HCT116 (cell line): ENCODE measurements around the gene TBC1D1. TPM values are rescaled to one million over a fixed set of nuclear protein-coding genes. Genes with fewer than 3 reads are reported as not detected.

Experiments used
- ATAC-seq: fragments of 200-7000 bp; cut with Tn5 transposase; 2 replicates; pipeline ENCODE4 v1.9.1; 2020; ENCODE audit warnings: mild to moderate bottlenecking, moderate library complexity
- BruUV-seq: library from RNA; stranded (reverse); fragments of 400-500 nt; replicated peaks from 2 replicates; lab custom pipeline; 2021; lab: Mats Ljungman, UMichigan
- CTCF ChIA-PET: fragments of 300-600 bp; sonication (Branson Sonifier 250); formaldehyde crosslinking; loops from one replicate; lab custom pipeline; 2021; ENCODE audit warnings: antibody characterized with exemption; lab: Charles Lee
- POLR2A ChIA-PET: fragments of 300-600, 350-600 bp; sonication (Branson Sonifier 250); formaldehyde crosslinking; loops from one replicate; lab custom pipeline; 2021; ENCODE audit warnings: antibody characterized with exemption; lab: Charles Lee
- RAD21 ChIA-PET, 2 experiments: fragments of 300-600 bp; sonication (Branson Sonifier 250); formaldehyde crosslinking; loops; one replicate each; lab custom pipeline; 2023; ENCODE audit warnings: low total read pairs in 2 of 2; ENCODE audit not compliant: uncharacterized antibody in 2 of 2, unreplicated experiment in 2 of 2, low non-redundant PET in 1 of 2; lab: Charles Lee
- DNase-seq: peaks from one replicate; pipeline ENCODE4 v3.0.0-alpha.2; 2010; ENCODE audit warnings: low read depth, low spot score
- H2AFZ ChIP-seq: fragments of 200-600 bp; shearing (Covaris generic), sonication (generic); 2 replicates; pipeline ENCODE4 v1.6.1; 2017; ENCODE audit warnings: low read depth, mixed run types, mixed read lengths, antibody characterized with exemption, low read length; ENCODE audit not compliant: poor library complexity, severe bottlenecking
- H3K27ac ChIP-seq: 2 replicates; pipeline ENCODE4 v1.5.1; 2012; ENCODE audit warnings: low read depth, low read length
- H3K27me3 ChIP-seq: fragments of 200-600 bp; sonication (generic); 2 replicates; pipeline ENCODE4 v1.6.1; 2016; ENCODE audit warnings: mixed run types, low read length, mixed read lengths; ENCODE audit not compliant: insufficient read depth
- H3K36me3 ChIP-seq, 2 experiments: fragments of 200-500 bp in 1 of 2; fragments of 200-600 bp in 1 of 2; sonication (Bioruptor generic) in 1 of 2; sonication (generic) in 1 of 2; 2 replicates each; pipeline versions ENCODE4 v1.5.1 to v1.6.1; 2014 to 2016; ENCODE audit warnings: low read length in 2 of 2, inconsistent platforms in 1 of 2, mixed read lengths in 1 of 2, mixed run types in 1 of 2; ENCODE audit not compliant: insufficient read depth in 2 of 2, control insufficient read depth in 1 of 2
- H3K4me1 ChIP-seq, 2 experiments: fragments of 200-600 bp in 1 of 2; sonication (generic) in 1 of 2; 2 replicates each; pipeline versions ENCODE4 v1.5.1 to v1.6.1; 2012 to 2017; ENCODE audit warnings: low read length in 2 of 2, inconsistent platforms in 1 of 2, mild to moderate bottlenecking in 1 of 2, mixed read lengths in 1 of 2, mixed run types in 1 of 2, moderate library complexity in 1 of 2; ENCODE audit not compliant: insufficient read depth in 2 of 2, control insufficient read depth in 1 of 2
- H3K4me2 ChIP-seq: fragments of 200-600 bp; sonication (generic); 2 replicates; pipeline ENCODE4 v1.6.1; 2017; ENCODE audit warnings: mixed run types, low read length, mixed read lengths
- H3K4me3 ChIP-seq, 2 experiments: fragments of 200-600 bp in 1 of 2; sonication (generic) in 1 of 2; replicated peaks in 1 of 2; 2 replicates each; pipeline ENCODE4 v1.5.1; 2011 to 2016; ENCODE audit warnings: low read length in 2 of 2, control low read depth in 1 of 2, low read depth in 1 of 2, mild to moderate bottlenecking in 1 of 2, mixed read lengths in 1 of 2, mixed run types in 1 of 2
- H3K79me2 ChIP-seq: fragments of 200-600 bp; sonication (generic); 2 replicates; pipeline ENCODE4 v1.6.1; 2017; ENCODE audit warnings: mild to moderate bottlenecking, mixed run types, low read length, moderate library complexity, mixed read lengths; ENCODE audit not compliant: insufficient read depth
- H3K9ac ChIP-seq: fragments of 200-600 bp; sonication (generic); 2 replicates; pipeline ENCODE4 v1.6.1; 2016; ENCODE audit warnings: low read length, mixed read lengths
- H3K9me2 ChIP-seq: fragments of 200-600 bp; sonication (generic), shearing (Covaris generic); 2 replicates; pipeline ENCODE4 v1.6.1; 2017; ENCODE audit warnings: mixed run types, mild to moderate bottlenecking, moderate library complexity; ENCODE audit not compliant: insufficient read depth
- H3K9me3 ChIP-seq, 2 experiments: fragments of 200-500 bp in 1 of 2; fragments of 200-600 bp in 1 of 2; sonication (Bioruptor generic) in 1 of 2; sonication (generic) in 1 of 2; 2 replicates each; pipeline ENCODE4 v1.6.1; 2014 to 2017; ENCODE audit warnings: low read length in 2 of 2, mixed read lengths in 2 of 2, inconsistent platforms in 1 of 2, low read depth in 1 of 2, mild to moderate bottlenecking in 1 of 2, mixed run types in 1 of 2, moderate library complexity in 1 of 2; ENCODE audit not compliant: control insufficient read depth in 1 of 2, insufficient read depth in 1 of 2
- H4K20me1 ChIP-seq: fragments of 200-600 bp; sonication (generic), shearing (Covaris generic); 2 replicates; pipeline ENCODE4 v1.6.1; 2017; ENCODE audit warnings: mixed run types, mild to moderate bottlenecking, moderate library complexity; ENCODE audit not compliant: insufficient read depth
- CEBPB ChIP-seq: IDR thresholded peaks from 2 replicates; pipeline ENCODE4 v1.6.1; 2012; ENCODE audit warnings: low read depth
- ELF1 ChIP-seq: IDR thresholded peaks from 2 replicates; pipeline ENCODE4 v1.6.1; 2012; ENCODE audit warnings: low read depth, borderline replicate concordance
- EZH2 ChIP-seq: fragments of 200-600 bp; sonication (generic); IDR thresholded peaks from 2 replicates; pipeline ENCODE4 v1.6.1; 2017; ENCODE audit warnings: antibody characterized with exemption, mixed run types
- POLR2AphosphoS5 ChIP-seq: IDR thresholded peaks from 2 replicates; pipeline ENCODE4 v1.6.1; 2011; ENCODE audit warnings: mild to moderate bottlenecking, low read depth, low read length, moderate library complexity
- SIN3A ChIP-seq: IDR thresholded peaks from 2 replicates; pipeline ENCODE4 v1.6.1; 2012; ENCODE audit warnings: low read depth
- SP1 ChIP-seq: IDR thresholded peaks from 2 replicates; pipeline ENCODE4 v1.6.1; 2012; ENCODE audit warnings: low read depth
- SRF ChIP-seq: IDR thresholded peaks from 2 replicates; pipeline ENCODE4 v1.6.1; 2012; ENCODE audit warnings: low read depth
- TCF7L2 ChIP-seq: IDR thresholded peaks from 2 replicates; pipeline ENCODE4 v1.7.0; 2011; ENCODE audit warnings: borderline replicate concordance, inconsistent platforms; ENCODE audit not compliant: insufficient read depth, insufficient read length; ENCODE audit errors: extremely low read depth
- YY1 ChIP-seq: IDR thresholded peaks from 2 replicates; pipeline ENCODE4 v1.6.1; 2011; ENCODE audit warnings: low read length, low read depth, moderate library complexity, mild to moderate bottlenecking; ENCODE audit not compliant: insufficient replicate concordance; ENCODE audit errors: extremely low read depth
- intact Hi-C: fragments of 100-400 bp; cut with micrococcal nuclease; formaldehyde crosslinking; loops from 2 replicates; pipeline ENCODE4 v1.10.0; 2022
- total RNA-seq: library from RNA; stranded (reverse); gene quantifications from one replicate; pipeline ENCODE4 v1.2.1, GENCODE V29; 2021; ENCODE audit not compliant: unreplicated experiment
- TF ChIP-seq, protein P1 (sequence below): IDR thresholded peaks from 2 replicates; pipeline ENCODE4 v1.6.1; 2012; ENCODE audit warnings: low read depth
- TF ChIP-seq, protein P2 (sequence below): IDR thresholded peaks from 2 replicates; pipeline ENCODE4 v1.6.1; 2012

TBC1D1 gene
- total RNA-seq, 1 experiment from 2014 or later: 82.7 TPM

DNA sequence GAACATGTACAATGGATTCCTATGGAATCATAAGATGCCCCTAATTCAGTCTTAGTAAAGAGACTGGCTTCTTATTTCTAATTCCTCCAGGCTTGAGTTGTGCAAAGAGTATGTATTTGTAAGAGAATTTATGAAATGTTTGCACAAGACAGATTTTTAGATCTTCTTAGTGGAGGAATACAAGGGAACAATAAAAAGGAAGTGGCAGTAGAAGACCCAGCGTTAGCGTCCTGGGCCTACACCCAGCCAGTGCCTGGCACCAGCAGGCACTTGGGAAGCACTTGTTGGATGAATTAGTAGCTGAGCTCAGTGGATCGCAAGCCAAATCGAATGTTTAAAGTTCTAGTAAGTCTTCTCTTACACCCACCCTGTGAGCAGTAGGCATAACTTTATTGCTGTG, 226.7 kb downstream of the TBC1D1 start (continued):
- TF ChIP-seq, protein P1, sequence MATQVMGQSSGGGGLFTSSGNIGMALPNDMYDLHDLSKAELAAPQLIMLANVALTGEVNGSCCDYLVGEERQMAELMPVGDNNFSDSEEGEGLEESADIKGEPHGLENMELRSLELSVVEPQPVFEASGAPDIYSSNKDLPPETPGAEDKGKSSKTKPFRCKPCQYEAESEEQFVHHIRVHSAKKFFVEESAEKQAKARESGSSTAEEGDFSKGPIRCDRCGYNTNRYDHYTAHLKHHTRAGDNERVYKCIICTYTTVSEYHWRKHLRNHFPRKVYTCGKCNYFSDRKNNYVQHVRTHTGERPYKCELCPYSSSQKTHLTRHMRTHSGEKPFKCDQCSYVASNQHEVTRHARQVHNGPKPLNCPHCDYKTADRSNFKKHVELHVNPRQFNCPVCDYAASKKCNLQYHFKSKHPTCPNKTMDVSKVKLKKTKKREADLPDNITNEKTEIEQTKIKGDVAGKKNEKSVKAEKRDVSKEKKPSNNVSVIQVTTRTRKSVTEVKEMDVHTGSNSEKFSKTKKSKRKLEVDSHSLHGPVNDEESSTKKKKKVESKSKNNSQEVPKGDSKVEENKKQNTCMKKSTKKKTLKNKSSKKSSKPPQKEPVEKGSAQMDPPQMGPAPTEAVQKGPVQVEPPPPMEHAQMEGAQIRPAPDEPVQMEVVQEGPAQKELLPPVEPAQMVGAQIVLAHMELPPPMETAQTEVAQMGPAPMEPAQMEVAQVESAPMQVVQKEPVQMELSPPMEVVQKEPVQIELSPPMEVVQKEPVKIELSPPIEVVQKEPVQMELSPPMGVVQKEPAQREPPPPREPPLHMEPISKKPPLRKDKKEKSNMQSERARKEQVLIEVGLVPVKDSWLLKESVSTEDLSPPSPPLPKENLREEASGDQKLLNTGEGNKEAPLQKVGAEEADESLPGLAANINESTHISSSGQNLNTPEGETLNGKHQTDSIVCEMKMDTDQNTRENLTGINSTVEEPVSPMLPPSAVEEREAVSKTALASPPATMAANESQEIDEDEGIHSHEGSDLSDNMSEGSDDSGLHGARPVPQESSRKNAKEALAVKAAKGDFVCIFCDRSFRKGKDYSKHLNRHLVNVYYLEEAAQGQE: no peak
- no peak for TF ChIP-seq YY1
- TF ChIP-seq, protein P2, sequence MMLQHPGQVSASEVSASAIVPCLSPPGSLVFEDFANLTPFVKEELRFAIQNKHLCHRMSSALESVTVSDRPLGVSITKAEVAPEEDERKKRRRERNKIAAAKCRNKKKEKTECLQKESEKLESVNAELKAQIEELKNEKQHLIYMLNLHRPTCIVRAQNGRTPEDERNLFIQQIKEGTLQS: no peak
- TF ChIP-seq EZH2: no peak
- no peak for TF ChIP-seq ELF1
- TF ChIP-seq SP1: no peak

DNA sequence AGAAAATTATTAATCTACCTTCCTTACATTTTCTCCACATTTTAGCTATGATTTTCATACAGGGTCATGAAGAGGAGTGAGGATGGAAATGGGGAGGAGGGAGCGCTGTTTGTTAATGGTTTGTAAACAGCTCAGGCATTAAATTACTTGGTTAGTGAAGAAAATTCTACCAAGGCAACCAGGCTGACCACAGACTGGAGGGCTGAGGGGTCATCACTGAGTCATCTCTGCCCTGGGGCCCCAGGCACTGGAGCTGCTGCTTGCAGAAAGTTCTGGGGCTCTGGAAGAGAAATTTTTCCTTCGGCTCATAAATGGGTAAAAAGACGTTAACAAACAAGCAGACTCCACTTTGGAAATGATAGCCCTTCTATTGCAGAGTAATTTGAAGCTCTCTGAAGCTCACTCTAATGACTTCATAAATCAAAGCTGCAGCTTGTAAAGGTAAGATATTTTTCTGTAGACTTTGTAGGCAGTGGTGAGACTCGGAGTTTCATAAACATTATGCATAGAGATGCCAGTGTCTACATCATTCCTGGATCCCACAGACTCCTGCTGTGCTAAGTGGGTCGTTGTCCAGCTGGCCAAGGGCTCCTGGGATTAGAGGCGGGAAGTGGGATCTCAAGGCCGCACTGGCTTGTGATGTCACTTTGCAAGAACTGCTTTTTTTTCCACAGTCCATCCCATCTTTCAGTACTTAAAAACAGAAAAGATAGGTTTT, 228.9 kb downstream of the TBC1D1 start:
- Histone ChIP-seq H3K9me2 (no peaks in the 10 kb centered on the region), H3K27ac (peak overlapping the region; percentile 2), H2AFZ (no peak overlapping the region), H3K4me2 (peak overlapping the region; percentile 23; the same call in 1 of the 2 replicates), H3K9ac (no peak overlapping the region), H3K4me1 (peaks cover 10 to 14% of the 10 kb centered on the region in 2 experiments; a peak in 2 of 4 replicates), H3K4me3 (no peak overlapping the region), H3K9me3 (no peaks in the 10 kb centered on the region), H3K27me3 (no peaks in the 10 kb centered on the region), H3K79me2 (no peaks in the 10 kb centered on the region), H3K36me3 (peaks cover 0 to 7% of the 10 kb centered on the region in 2 experiments; a peak in 2 of 4 replicates), H4K20me1 (no peaks in the 10 kb centered on the region)
- intact Hi-C loops: no loop called here
- RAD21 ChIA-PET: no interaction called here
- POLR2A ChIA-PET: interaction anchor here (0.7 kb wide), 1 partner anchor 8 kb away, joined by 3 read pairs; no protein-coding TSS in a partner anchor
- no peak for TF ChIP-seq TCF7L2
- no peak for TF ChIP-seq SP1
- no peak for TF ChIP-seq SRF
- TF ChIP-seq SIN3A: no peak
- no peak for TF ChIP-seq POLR2AphosphoS5
- TF ChIP-seq CEBPB: no peak
- no peak for TF ChIP-seq YY1
- ATAC-seq (0 out of 2 replicates have a peak, but pooled peaks have one; percentile 25), DNase-seq (no peak)
- BruUV-seq: no TSS peak
- CTCF ChIA-PET: interaction anchor here (0.9 to 1.5 kb wide), 2 partner anchors 50 to 60 kb away, joined by 3 read pairs; no protein-coding TSS in a partner anchor
